Measurements from ENCODE around the gene LRRC4.

Gene LRRC4

DNA sequence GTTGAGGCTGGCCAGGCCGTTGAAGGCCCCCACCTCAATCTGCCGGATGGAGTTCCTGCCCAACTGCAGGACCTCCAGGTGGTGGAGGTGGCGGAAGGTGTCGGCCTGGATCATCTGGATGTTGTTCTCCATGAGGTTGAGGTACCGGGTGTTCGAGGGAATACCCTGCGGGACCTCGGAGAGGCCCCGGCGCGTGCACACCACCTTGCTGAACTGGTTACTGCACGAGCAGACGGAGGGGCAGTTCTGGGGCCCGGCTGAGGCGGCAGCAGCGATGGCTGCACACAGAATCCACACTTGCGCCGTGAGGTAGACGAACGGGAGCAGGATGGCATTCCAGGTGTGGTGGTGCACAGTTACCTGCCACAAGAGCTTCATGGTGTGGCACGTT, 979 bp downstream of the LRRC4 start:
- DNase-seq: no peak

DNA sequence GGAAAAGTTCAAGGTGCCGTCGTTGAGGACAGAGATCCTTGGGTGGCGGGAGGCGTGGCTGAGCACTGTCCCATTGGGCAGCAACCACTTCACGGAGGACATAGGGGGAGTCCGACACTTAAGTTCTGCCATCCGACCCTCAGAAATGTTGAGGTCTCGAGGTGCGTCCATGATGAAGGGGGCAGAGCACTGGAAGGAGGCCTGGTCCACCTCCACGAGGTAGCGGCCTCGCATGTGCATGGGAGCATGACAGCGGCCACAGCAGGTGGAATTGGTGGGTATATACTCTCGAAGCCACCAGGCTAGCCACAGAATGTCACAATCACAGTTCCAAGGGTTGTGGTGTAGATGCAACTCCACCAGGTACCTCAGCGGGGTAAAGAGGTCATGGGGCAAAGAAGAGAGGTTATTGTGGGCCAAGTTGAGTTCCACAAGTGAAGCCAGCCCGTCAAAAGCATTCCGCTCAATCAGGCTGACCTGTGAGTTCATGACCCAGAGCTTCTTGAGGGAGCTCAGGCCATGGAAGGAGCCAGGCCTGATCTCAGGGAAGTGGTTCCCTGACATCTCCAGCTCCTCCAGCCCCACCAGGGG, 1.7 kb downstream of the LRRC4 start:
- DNase-seq: no peak

DNA sequence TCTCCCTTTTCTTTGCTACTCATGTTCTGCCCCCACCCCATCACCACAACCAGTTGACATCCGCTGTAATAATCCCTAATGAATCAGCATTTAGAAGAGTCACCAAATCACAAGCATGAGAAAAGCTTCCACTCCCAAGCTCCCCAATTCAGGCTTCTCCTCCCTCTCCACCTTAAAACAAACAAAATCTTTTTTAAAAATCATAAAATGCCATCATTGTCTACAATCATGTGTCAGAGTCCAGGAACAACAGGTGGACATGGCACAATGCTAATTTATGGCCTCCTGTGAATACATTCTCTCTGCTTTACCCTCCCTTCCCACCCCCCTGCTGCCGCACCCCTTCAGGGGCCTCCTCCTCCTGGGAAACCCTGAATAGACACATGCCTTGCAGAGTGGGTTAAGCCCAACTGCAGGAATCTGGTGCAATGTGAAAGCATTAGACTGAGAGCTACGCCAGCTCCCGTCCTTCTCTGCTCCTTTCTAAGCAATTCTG, 3.7 kb downstream of the LRRC4 start:
- peak; percentile 17 to 25 for DNase-seq

DNA sequence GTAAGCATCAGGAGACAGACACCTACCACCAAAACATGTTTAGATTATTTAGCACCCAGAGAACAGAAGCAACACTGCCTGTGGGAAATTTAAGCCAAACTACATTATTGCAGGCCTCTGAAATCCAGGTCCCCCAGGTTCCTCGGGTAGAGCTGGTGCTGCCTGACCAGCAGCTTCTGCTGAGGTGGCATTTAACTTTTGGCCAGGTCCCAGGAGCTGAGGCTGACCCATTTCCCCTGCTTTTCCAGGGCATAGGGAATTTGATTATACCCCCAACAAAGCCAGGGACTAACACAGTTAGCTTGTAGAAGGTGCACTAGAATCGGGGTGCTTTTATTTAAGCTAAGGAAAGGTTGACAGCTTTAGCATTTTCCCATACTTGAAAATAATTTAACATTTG, 4.7 kb downstream of the LRRC4 start:
- no peak for DNase-seq

DNA sequence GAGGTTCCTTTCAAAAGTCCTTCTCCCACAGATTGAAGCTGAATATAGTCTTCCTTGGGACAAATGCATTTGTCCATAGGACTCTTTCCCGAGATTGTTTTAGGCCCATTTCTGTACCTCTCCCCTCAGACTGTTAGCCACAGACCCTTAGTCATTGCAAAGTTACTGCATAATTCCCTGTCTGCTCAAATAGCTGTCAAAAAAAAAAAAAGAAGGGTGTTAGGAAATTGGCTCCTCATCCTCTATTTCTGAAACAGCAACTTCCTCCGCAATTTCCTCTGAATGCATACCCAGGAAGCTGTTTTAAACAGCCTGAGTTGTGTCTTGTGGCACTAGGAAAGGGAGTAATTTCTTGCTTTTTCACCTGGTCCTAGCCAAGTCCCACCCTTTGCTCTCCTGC, 5.4 kb downstream of the LRRC4 start:
- DNase-seq: peak; percentile 52 to 58

DNA sequence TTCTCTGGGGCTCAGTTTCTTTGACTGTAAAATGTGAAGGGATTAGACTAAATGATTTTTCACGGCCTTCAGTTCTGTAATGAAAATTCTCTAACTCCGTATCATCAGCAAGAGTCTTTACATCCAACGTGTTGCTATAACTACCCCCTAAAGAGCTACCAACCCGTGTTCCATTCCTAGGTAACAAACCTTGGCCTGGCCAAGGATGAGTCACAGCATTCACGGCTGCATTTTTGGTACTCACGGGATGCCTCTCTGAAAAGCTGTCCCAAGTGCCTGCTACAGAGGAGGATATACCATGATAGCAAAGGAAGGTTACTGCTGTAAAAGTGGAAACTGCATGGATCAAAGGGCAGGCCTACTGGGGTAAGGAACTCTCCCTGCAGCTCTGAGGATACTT, 5.9 kb downstream of the LRRC4 start:
- DNase-seq: no peak

DNA sequence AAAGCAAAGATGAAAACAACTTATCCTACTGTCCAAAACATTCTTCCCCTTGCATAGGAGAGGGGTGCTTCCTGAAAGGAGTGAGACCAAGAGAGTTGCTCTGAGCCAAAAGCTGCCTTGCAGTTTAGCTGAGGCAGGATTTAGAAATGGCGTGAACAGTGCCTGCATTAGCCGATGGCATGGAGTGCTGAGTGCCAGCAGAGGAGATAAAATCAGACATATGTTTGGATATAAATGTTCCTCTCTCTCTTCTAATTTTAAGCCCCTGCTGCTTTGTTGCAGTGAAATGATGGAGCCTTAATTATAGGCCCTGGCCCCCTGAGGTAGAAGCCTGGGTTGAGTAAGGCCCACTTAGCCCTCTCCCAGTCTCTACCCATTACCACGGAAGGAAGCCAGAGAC, 7.1 kb downstream of the LRRC4 start:
- no peak for DNase-seq

DNA sequence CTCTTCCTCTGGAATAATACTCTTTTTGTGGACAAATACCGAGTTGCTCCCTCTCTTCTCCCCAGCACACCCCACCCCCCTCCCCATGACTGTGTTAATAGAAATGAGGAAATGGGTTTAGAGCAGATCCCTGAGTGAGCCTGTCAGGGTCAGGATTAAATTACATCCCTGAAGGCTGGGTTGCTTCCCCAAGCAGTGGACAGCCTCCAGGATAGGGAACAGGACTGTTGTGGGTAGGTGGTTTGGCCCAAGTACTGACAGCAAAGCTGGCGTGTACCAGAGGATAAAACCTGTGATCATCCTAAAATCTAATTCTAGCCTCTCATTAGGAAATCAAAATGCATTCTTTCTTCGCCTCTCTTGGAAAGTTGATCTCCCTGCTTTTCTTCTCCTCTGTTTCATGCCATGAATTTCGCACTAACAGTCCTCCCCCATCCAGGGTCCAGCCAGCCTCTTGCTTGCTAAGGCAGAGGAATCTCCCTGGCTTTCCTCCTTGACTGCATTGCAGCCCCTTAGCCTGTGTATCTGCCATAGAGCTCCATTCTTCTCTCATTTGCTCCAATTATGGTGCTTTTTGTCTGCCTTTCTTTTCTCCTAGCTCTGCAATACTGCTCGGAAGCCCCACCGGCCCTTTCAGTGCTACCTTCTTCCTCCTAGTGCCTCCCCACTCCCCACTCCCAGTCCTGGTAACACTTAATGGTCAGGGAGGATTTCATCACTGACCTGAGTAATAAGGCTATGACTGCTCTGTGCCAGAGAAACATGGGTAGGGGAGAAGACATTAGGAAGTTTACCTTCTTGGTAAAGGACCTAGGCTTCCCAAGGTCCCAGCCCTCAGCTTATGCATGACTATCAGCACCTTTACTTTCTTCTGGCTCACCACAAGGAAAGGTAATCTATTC, 8.4 kb downstream of the LRRC4 start:
- DNase-seq: no peak

DNA sequence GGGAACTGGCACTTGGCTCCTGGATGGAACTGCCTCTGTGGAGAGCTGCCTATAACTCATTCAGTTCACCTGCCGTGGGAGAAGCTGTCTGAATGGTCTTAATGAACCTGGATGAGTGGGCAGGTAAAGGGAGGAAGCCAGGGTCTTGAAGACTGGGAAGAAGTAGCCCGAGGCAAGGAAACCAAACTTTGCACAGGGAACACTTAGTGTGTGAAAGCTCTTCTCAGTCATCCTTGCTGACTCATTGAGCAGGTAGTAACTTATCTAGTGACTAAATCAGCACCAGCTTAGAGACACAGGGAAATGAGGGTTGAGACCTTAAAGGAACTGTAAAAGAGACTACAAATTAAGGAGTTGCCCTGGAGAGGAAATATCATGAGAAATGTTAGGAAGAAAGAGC, 9.9 kb downstream of the LRRC4 start:
- no peak for DNase-seq

DNA sequence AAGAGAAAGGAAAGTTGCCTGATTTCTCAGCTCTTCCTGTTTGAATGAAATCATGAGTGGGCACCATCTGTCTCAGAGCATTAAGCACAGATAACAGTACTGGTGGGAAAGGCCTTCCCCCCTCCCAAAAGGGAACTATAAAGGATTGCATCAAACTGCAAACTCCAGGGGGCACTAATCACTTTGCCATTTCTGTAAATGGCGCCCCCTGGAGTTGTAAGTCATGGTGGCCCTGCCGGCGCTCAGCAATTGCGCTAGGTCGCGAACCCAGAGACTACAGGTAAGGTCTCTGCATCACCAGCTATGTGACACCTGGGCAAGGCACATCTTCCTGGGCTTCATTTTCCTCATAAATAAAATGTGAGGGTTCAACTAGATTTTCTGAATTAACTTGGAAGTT, 11.1 kb downstream of the LRRC4 start:
- DNase-seq: no peak

DNA sequence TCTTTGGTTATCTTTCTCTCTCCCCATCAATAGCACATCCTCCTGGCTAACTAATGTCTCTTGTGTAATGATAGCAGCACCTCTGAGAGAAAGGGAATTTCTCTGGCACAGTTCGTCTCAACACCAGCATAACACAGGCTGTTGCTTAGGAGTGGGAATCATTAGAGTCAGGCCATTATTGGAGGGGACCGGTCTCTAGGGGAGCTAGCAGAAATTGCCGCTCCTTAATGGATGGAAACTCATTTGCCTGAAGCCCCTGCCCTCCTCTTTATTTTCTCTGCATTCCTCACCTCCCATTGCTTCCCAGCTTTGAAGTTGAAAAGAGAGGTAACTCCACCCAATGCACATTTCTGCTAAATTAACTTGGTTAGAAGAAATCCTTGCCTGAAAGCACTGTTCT, 11.9 kb downstream of the LRRC4 start:
- DNase-seq: no peak

DNA sequence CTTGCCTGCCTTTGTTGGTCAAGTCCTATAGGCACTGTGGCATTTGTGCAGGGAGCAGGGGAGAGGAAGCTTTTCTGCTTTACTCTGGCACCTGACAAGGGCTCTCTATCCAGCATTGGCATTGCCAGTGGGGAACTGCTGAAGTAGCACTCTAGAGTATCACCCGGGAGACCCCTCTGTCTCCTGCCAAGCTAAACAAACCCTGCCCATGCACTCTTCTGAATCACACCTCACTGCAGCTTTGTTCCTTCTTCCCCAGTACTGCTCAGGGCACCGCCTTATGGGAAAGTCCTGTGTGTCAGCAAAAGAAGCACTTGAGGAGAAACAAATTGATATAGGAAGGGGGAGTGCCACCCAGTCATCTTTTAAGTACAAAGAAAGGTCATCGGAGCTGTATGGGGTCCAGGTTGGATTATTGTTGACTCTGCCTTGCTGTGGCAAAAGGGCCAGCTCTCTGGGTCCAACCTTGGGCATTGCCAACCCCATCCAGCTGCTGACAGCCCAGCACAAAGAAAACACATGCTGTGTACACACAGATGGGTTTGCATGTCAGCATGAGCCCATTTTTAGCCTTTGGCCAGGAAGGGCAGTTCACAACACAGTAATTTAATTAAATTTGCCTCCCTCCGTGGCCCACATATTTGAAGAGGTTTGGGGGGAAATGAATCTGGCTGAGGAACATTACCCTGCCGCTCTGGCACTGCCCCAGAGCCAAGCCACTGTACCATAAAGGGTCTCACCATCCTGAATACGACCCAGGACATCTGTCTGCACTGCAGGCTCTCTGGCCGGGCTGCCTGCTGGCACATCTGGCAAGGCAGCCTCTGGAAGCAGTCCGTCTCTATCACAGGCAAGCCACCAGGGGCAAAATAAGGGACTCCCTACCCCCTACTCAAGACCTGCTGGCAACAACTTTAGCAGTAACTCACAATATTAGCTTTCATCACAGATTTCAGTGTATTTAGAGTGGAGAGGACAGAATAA, 13.1 kb downstream of the LRRC4 start:
- no peak for DNase-seq

DNA sequence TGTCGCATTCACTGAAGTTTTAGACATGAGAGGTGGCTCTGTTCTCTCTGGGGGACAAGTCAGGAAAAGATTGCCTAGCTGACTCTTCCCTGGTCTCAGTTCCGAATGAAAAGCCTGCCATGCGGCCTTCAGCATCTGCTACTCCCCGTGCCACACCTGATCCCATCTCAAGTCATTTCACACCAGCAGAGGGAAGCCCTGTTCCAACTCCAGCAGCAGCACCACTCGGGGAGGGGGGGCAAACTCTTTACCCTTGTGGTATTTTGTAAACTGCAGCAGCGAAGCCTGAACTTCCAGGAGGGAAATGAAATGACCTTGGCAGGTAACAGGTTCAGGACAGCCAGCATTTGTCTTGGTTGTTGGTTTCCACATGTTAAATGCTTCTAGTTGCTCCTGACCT, 13.8 kb downstream of the LRRC4 start:
- no peak for DNase-seq

DNA sequence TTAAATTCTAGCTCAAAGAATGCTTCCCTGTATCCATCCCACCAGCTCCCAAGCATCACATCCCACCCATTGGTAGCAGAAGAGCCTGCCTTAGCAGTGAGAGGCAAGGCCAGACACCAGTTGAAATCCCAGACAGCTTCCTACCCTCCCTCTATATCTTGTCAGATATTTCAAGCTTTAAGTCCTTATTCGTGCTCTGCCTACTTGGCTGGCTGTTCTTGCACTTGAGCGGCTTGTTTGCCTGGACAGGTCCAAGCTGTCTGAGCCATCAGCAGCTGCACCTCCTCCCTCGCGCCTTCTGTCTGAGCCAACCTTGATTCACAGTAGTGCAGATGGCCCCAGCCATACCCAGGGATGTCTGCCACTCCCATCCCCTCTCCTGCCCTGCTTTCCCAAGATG, 16.4 kb downstream of the LRRC4 start:
- no peak for DNase-seq

DNA sequence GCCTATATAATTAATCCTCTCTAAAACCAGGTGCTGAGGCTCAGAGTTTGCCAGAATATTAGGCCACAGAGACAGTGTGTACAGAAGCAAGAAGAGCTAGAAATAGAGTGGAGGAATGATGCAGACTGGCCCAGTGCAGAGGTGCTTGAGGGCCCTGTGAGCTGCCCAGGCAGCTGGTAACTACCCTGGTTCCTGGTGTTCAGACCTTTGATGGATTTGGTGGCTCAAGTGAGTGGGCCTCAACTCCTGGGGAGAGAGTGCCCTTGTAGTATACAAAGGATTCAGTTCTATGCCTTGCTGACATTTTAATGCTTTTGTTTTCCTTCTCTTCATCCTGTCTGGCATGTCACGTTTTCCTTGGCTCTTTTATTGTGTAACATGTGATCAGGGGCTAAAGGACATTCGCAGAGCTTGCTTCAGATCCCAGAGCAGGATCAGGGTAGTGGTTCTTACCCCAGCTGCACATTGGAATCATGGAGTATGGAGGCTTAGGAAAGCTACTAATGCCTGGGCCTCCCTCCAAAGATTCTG, 20.0 kb downstream of the LRRC4 start:
- DNase-seq: no peak

DNA sequence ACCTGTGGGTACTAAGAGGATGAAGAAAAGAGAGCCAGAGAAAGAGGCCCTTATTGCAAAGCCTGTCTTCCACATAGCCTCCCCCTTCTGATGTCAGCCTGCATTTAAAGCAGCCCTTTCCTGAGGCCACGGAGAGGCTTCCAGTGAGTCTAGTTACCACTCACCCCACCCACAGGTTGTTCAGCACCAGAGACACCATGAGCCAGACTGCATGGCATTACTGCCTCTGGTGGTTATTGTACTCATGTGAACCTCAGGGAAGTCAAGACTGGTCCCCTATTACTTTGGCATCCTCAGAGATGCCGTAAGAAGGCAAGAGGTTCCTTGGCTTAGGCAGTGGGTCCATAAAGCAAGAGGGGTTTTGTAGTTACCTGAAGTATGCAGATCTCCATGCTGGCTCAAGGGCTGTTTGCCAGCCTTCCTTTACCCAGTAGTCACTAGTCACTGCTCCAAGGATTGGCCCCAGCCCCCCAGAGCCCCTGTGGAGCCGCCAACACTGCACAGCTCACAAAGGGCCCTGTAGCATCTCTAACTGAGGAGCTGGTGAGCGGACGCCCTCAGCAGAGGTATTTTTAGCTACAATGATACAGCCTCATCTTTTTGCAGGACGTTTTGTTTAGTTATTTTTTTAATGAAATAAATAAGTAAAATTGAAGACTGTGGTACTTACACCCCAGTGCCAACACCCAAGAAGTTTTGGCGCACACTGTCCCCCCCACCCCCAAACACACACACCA, 20.7 kb downstream of the LRRC4 start:
- no peak for DNase-seq

DNA sequence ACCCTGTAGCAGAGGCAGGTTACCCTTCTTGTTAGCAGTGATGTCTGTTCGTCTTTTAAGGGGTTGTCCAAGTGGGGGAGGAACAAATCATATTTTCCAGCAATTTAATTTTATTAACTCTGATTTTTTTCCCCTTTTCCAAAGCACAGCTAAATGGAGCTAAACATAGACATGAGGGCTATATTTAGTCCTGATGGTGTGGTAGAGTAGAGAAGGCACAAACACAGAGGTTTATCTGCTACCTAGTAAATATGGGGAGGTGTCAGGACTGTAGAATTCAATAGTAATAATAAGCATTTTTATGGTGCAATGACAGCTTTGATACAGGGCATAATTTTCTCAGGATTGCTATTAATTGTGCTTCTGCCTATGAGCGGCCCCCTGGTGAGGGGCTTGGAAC, 22.5 kb downstream of the LRRC4 start:
- DNase-seq: no peak

DNA sequence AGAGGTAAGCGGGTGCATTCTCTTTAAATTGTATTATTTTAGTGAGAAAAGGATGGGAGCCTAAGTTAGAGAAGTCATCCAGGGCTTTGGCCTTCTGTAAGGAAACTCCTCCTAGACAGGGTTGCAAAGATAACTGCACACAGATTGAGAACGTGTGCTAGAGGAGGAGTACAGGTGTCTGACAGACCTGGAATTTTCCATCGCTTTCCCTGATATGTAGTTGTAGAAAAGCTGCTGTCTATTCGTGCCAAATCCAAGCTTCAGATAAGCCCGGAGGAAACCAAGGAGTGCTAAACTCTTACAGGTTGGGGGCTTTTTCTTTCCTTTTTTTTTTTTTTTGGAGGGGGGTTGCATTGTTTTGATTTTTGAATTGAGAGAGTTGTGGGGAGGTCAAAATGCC, 23.1 kb downstream of the LRRC4 start:
- DNase-seq: no peak

DNA sequence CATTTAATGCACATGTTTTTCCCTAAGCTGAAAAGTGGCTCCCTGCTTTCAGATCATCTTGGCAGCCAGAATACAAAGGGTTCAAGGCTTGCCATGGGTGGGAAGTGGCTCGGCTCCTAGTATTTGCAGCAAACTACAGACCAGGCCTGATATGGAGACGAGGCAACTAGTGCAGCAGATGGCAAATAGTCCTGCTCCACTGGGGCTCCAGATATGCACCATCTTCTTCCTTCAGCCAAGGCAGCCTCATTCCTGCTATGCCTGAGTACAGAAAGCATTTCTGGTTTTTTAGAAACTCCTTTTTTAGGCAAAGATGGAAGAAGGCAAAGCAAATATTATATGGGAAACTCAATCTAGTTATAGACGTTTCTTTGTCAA, 23.9 kb downstream of the LRRC4 start:
- DNase-seq: no peak

DNA sequence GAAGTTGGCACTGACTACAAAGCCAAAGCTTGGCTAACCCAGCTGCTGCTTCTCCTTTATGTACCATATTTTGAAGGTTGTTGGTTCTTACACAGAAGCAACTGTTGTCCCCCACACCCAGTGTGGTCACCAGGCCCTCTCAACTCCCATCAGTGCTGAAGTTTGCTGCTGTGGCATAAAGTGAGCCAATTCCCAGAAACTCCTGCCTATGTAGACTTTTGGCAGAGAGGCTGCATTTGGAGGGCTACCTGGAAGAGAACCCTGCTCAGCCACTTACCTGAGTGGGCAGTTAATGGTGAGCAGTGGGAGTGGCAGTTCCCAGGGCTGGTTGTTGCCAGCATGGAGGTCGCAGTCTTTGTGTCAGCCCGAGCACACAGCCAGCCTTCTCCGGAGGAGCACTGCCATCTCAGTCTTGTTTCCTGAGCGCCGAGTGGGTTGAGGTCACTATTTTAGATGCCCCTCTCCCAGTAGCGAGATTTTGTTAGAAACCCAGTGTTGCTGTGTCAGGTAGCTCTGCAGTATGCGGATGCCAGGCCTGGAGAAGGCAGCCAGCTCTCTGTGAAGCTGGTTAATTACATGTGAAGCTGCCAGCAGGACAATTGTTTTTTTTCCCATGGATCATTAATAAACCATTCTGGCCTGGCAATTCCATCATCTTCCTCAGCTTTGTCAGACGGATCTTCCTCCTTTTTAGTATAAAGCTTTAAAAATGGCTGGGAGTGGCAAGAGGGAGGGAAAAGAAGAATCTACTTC, 24.5 kb downstream of the LRRC4 start:
- no peak for DNase-seq

DNA sequence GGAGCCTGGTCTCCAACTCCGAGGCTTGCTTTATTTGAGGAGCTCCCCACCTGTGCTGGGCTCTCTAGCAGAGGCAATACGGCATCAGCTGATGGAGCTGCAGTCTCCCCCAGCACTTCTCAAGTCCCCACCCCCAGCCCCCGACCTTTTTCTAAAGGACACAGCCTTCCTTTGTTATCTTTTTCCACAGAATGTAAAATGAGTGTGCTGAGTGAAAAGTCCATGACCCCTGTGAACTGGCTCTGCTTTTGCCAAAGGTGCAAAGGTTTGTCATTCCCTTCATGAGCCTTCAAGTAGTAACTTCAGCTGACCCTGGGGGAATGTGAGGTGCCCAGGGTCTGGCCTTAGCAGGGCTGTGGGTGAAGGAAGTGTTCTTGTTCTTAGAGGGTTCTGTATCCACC, 25.5 kb downstream of the LRRC4 start:
- no peak for DNase-seq

DNA sequence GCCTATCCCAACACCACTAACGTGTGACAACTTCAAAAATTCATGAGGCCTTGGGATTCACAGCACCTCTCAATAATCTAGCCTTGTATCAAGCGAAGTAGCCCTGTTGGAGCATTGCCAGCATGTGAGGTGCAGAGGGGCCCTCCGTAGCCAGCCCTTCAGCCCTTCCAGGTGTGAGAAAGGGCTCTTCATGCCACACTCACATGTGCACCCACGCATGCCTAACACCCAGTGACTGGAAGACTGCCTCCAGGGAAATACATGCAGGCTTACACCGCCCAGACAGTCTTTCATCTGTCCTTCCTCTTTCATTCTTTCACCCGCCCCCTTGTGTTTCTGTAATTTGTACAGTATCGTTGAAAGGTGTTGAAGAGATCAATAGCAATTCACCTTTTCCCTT, 26.1 kb downstream of the LRRC4 start:
- DNase-seq: no peak

Data from AML-193 (cell line).